Parathyroid adenoma (tissue), 2 donors: ENCODE data around the gene E2F8.

Source experiments
- H2AFZ ChIP-seq: fragments of 300-600 bp; sonication (generic); one replicate; pipeline ENCODE4 v1.7.0; 2017; ENCODE audit warnings: antibody characterized with exemption, mild to moderate bottlenecking
- H3K27ac ChIP-seq: fragments of 300-600 bp; sonication (generic); one replicate; pipeline ENCODE4 v1.7.0; 2017
- H3K27me3 ChIP-seq: fragments of 300-600 bp; sonication (generic); one replicate; pipeline ENCODE4 v1.7.0; 2017; ENCODE audit warnings: low read length; ENCODE audit not compliant: control insufficient read depth, insufficient read depth
- H3K36me3 ChIP-seq: fragments of 300-600 bp; sonication (generic); one replicate; pipeline ENCODE4 v1.7.0; 2017; ENCODE audit warnings: low read length; ENCODE audit not compliant: control insufficient read depth, insufficient read depth
- H3K4me1 ChIP-seq: fragments of 300-600 bp; sonication (generic); one replicate; pipeline ENCODE4 v1.7.0; 2017; ENCODE audit warnings: control low read depth
- H3K4me2 ChIP-seq: fragments of 300-600 bp; sonication (generic); one replicate; pipeline ENCODE4 v1.7.0; 2017; ENCODE audit warnings: low read length
- H3K4me3 ChIP-seq: fragments of 300-600 bp; sonication (generic); one replicate; pipeline ENCODE4 v1.7.0; 2017; ENCODE audit warnings: low read depth, low read length
- H3K79me2 ChIP-seq: fragments of 300-600 bp; sonication (generic); one replicate; pipeline ENCODE4 v1.7.0; 2017; ENCODE audit warnings: control low read depth
- H3K9ac ChIP-seq: fragments of 300-600 bp; sonication (generic); one replicate; pipeline ENCODE4 v1.7.0; 2017; ENCODE audit warnings: mild to moderate bottlenecking
- H3K9me3 ChIP-seq: fragments of 300-600 bp; sonication (generic); one replicate; pipeline ENCODE4 v1.7.0; 2017; ENCODE audit warnings: low read length; ENCODE audit not compliant: control insufficient read depth
- TF ChIP-seq, protein P1 (sequence below): fragments of 300-600 bp; sonication (generic); IDR thresholded peaks from one replicate; pipeline ENCODE4 v1.7.0; 2017; ENCODE audit warnings: antibody characterized with exemption, mild to moderate bottlenecking
- donor health status: primary hyperparathyroidism.

The E2F8 gene

GRCh38 chr11:19209617-19210370, 31.0 kb downstream of the E2F8 start:
- no peaks in the 10 kb centered on the region for H3K27me3 ChIP-seq
- no peaks in the 10 kb centered on the region for H3K79me2 ChIP-seq
- TF ChIP-seq, protein P1, sequence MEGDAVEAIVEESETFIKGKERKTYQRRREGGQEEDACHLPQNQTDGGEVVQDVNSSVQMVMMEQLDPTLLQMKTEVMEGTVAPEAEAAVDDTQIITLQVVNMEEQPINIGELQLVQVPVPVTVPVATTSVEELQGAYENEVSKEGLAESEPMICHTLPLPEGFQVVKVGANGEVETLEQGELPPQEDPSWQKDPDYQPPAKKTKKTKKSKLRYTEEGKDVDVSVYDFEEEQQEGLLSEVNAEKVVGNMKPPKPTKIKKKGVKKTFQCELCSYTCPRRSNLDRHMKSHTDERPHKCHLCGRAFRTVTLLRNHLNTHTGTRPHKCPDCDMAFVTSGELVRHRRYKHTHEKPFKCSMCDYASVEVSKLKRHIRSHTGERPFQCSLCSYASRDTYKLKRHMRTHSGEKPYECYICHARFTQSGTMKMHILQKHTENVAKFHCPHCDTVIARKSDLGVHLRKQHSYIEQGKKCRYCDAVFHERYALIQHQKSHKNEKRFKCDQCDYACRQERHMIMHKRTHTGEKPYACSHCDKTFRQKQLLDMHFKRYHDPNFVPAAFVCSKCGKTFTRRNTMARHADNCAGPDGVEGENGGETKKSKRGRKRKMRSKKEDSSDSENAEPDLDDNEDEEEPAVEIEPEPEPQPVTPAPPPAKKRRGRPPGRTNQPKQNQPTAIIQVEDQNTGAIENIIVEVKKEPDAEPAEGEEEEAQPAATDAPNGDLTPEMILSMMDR = no peak
- no peak overlapping the region for H3K9ac ChIP-seq
- H3K36me3 ChIP-seq = no peaks in the 10 kb centered on the region
- no peak overlapping the region for H3K4me2 ChIP-seq
- H2AFZ ChIP-seq = no peak overlapping the region
- no peak overlapping the region for H3K27ac ChIP-seq
- H3K4me1 ChIP-seq = no peaks in the 10 kb centered on the region
- H3K4me3 ChIP-seq = no peak overlapping the region
- H3K9me3 ChIP-seq = no peaks in the 10 kb centered on the region

- Histone ChIP-seq H3K27me3 (no peaks in the 10 kb centered on the region), H3K79me2 (no peaks in the 10 kb centered on the region), H3K36me3 (no peaks in the 10 kb centered on the region), H3K9ac (no peak overlapping the region), H3K27ac (no peak overlapping the region), H3K4me2 (no peak overlapping the region), H2AFZ (no peak overlapping the region), H3K9me3 (no peaks in the 10 kb centered on the region), H3K4me1 (no peaks in the 10 kb centered on the region), H3K4me3 (no peak overlapping the region)
- TF ChIP-seq, protein P1 = no peak
Measured at GRCh38 chr11:19208959-19209546, 31.7 kb downstream of the E2F8 start.

GRCh38 chr11:19208181-19208580, 32.6 kb downstream of the E2F8 start:
- no peak overlapping the region for H3K9ac ChIP-seq
- no peaks in the 10 kb centered on the region for H3K27me3 ChIP-seq
- H3K4me1 ChIP-seq = no peaks in the 10 kb centered on the region
- H3K4me3 ChIP-seq = no peak overlapping the region
- H3K79me2 ChIP-seq = no peaks in the 10 kb centered on the region
- no peak overlapping the region for H2AFZ ChIP-seq
- no peak overlapping the region for H3K27ac ChIP-seq
- TF ChIP-seq, protein P1 = no peak
- no peaks in the 10 kb centered on the region for H3K36me3 ChIP-seq
- no peak overlapping the region for H3K4me2 ChIP-seq
- no peaks in the 10 kb centered on the region for H3K9me3 ChIP-seq

DNA sequence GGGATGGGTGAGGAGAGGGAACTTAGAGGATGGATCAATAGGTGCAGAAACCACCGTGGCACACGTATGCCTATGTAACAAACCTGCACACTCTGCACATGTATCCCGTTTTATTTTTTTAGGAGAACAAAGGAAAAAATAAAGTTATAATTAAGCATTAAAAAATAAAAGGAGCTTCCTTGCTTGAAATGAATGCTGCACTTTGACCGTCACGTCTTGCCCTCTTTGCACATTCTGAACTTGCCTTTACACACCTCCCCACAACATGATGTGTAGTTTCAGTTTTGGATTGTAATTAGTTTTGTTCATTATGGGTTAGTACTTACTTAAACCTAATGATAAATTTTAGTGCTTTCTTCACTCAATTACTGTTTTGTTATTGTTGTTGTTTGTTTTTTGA, 35.9 kb downstream of the E2F8 start:
- H3K4me1 ChIP-seq = no peaks in the 10 kb centered on the region
- TF ChIP-seq, protein P1 = no peak
- no peak overlapping the region for H3K4me2 ChIP-seq
- H3K4me3 ChIP-seq = no peak overlapping the region
- H3K27me3 ChIP-seq = no peaks in the 10 kb centered on the region
- H3K27ac ChIP-seq = no peak overlapping the region
- no peak overlapping the region for H2AFZ ChIP-seq
- H3K9ac ChIP-seq = no peak overlapping the region
- no peaks in the 10 kb centered on the region for H3K9me3 ChIP-seq
- no peaks in the 10 kb centered on the region for H3K36me3 ChIP-seq
- H3K79me2 ChIP-seq = no peaks in the 10 kb centered on the region
